ENCODE results near the gene KCNIP2.

DNA sequence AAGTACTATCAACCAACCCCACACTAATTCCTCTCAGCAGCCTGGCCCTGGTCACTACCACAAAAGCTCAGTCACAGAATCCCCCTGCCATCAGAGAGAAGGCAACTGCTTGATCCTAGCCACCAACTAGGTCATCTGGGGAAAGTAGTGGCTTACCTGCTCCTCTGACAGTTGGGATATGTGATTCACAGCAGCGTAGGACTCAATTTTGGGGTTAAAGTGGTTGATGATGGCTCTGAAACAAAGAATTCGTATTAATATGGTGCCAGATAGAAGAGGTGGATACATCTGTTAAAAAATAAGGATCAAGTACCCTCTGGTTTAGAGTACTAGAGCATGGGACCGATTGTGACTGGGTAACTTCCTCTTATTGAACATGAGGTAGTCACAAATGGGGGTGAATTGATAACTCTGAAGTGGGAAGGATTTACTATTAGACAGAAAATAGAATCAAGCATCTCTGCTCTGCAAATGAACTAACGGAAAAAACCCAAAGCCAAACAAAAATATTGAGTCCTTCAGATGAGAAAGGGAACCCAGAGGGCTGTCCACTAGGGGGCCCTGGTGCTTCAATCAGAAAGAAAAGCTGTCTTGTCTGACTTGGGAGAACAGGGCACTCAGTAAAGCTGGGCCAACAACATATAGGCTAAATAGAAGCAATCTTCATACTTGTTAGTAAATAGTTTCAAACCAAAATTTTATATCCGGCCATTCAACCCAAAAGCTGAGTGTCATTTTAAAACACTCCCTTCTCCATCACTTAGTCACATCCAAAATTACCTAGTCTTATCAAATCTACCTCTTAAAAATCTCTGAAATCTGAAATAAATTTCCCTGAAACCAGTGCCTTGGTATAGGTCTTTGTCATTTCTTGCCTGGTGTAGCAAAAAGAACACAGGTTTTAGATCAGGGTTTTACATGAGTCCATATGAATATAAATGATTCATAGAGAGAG is 45.9 kb upstream of the KCNIP2 start:
- TF ChIP-seq, protein P1, sequence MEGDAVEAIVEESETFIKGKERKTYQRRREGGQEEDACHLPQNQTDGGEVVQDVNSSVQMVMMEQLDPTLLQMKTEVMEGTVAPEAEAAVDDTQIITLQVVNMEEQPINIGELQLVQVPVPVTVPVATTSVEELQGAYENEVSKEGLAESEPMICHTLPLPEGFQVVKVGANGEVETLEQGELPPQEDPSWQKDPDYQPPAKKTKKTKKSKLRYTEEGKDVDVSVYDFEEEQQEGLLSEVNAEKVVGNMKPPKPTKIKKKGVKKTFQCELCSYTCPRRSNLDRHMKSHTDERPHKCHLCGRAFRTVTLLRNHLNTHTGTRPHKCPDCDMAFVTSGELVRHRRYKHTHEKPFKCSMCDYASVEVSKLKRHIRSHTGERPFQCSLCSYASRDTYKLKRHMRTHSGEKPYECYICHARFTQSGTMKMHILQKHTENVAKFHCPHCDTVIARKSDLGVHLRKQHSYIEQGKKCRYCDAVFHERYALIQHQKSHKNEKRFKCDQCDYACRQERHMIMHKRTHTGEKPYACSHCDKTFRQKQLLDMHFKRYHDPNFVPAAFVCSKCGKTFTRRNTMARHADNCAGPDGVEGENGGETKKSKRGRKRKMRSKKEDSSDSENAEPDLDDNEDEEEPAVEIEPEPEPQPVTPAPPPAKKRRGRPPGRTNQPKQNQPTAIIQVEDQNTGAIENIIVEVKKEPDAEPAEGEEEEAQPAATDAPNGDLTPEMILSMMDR (conservative IDR thresholded peaks at IDR 0.05): peak; percentile 94
- TF ChIP-seq ZFX (IDR thresholded peaks at IDR 0.05): no peak

All from C4-2B (cell line).